Stimulated activated CD4-positive, alpha-beta T cell treated with anti-CD3 and anti-CD28 coated beads, Interleukin-4, amount 100 ng/mL, for 48 hours (primary cell): ENCODE measurements around the gene POLR3C.

Source experiments
- DNase-seq, 2 donors: peaks; one replicate each; pipeline ENCODE4 v3.0.0-alpha.2; 2020; ENCODE audit warnings: low read depth in 2 of 2

POLR3C gene

DNA sequence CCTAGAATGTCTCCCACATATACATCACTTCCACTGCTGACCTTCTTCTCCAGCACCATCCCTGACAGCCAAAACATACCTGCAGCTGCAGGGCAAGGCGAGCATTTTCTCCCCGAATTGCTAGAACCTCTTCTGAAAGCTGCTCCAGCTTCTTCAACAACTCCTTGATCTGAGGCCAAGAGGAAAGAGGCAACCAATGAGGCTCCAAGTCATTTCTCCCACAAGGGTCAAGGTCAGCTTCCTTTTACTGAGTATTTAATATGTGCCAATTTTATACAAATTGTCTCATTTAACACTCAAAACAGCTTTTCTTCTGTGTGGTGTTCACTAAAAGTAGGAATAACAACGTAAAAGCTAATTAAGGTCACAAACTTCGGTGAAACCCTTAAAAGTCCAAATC lies 44.2 kb downstream of the POLR3C start:
- no peak for DNase-seq

DNA sequence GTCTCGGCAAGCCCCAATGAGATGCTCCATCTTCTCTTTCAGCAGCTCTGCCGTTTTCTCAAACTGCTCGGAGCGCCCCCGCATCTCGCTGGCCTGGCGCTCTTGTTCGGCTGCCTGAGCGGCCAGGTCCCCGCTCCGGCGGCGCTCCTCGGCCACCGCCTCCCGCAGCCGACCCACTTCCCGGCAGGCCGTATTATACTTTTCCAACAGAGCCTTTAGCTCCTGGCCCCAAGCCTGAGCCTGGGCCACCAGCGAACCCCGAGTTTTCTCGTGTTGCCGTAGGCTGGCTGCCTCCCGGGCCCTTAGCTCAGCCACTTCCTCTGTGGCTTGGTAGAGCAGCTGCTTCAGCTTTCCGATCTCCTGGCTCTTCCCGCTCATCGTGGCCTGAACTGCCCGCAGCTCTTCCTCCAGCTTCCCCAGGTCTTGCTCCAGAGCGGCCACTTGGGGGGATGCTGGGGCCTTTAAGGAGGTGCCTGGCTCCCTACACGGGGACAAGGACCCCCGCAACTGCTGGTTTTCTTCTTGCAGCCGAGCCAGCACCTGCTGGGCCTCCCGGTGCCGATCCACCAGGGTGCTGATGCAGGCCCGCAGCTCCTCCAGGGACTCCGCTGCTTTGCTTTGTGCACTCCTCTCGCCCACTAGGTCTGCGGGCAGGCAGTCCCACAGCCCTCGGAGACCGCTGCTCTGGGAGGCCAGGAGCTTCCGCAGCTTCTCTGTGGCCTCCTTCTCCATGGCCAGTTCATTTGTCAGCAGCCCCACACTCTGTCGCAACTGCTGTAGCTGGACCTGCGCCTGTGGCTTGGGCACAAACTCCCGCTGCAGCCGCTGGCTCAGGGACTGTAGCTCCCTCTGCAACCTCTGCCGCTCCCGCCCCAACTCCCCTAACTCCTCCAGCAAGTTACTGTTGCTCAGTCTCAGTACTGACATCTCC lies 48.3 kb downstream of the POLR3C start:
- peak; percentile 22 to 28 for DNase-seq

DNA sequence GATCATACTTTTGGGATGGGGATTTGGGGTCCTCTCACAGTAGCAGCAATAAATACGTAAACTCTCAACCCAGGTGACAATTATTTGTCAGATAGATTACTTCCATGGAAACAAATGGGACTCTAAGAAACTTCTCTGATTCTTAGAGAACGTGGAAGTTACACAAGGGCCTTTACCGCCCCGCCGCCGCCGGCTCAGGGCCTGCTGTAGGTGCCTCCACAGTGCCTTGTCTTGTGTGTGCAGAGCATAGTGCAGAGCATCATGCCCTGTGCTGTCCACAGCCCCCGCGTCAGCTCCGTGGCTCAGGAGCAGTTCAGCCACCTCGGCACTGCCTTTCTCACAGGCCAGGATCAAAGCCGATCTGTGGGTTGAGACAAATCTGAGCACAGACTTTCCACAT lies 50.6 kb downstream of the POLR3C start:
- DNase-seq, result no peak

DNA sequence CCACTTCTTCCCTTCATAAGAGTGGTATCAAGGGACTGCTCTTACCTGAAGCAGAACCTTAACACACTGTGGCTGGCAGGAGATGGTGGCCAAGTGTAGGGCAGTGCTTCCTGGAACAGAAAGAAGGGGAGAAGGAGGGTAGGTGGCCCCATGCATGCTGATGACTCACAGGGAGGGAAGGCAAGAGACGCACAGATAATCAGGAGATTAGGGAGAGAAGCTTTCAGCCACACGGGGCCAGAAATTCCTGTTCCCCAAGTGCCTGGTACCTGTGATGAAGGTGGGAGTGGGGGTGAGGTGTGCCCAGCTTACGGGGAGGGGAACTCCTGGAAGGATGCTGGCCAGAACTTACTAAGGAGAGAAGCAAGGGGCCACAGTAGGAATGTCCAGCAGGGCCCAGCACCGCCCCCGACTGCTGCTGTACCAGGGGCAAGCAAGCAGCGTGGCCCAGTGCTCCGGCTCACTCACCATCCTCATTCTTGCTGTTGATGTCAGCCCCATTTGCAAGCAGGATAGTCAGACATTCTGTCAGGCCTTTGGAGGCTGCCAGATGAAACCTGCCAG lies 54.0 kb downstream of the POLR3C start:
- no peak for DNase-seq

DNA sequence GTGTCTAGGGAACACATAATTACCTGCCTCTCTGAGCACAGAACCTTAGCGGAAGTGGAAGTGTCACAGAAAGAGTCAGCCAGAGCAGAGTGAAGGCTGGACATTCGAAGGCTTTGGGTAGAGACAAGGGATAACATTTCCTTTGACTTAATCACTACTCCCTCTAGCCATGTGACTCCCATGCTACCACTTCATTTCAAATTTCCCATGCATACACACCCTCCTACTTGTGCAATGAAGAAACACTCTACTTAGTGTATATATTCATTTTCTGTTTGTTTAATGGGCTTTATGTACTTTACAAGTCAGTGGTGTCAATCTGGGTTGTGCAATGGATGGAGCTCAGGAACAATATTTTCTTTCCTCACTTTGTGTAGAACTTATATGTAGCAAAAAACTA lies 54.7 kb downstream of the POLR3C start:
- no peak for DNase-seq

DNA sequence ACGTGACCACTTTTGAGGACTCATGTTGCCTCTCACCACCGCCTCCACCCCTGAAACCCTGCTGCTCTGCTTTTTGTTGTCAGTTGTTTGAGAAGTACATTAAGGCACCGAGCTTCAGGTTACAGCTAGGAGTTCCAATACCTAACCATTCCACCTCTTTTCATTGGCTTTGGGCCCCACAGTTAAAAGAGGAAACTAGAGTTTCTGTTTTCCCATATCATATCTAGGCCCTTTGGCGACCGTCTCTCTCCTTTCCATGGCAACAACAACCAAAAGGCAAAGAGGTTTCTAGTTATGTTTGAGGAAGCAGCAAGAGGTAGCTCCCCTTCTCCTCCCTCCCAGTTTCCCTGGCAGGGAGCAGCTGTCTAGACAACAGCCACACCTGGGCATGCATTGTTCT lies 55.8 kb downstream of the POLR3C start:
- DNase-seq, result no peak

DNA sequence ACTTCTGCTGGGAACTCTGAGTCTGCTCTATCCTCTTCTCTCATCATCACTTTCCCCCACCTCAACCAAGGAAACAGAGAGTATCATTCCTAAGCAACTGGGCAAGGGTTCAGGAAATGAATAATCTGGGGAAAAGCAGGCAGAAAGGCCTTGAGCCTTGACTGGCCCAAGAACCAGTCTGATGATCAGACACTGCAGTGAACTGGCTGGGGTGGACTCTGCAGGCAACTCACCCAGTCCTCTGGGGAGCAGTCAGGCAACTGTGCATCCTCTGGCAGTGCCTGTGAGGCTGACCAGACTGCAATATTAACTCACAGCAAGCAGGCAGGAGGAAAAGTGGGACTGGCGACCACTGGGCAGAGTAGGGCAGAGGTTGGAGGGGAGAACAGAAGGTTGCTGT lies 60.7 kb downstream of the POLR3C start:
- no peak for DNase-seq

DNA sequence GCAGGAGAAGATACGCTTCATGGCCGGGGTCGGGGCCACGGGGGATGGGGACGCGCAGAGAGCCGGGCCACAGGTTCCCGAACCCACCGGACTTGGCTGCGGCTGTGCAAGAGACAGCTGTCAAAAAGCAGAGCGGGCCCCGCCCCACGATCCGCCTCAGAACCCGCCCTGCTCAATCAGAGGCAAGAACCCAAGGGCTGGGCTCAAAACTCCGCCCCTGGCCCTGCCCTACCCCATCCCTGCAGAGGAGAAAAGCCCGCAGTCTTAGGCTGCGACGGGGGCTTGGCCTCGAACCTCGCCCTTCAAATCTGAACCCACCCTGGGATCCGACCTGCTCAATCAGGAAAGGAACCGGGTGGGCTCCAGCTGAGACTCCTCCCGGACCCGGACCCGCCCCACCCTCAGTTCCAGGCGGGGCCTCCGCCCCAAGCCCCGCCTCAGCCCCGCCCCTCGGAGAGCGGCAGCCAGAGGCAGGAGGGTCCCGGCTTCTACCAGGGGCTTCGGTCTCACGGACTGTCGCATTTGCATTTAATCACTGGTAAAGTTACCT lies 61.8 kb downstream of the POLR3C start, which contains the start of gene ANKRD35:
Gene ANKRD35, minus strand, starts transcription at position 129 of the 550 bp plus-strand sequence. Its CDS starts 108 bp downstream, at position 21.
- DNase-seq, result peak; percentile 84 to 87

DNA sequence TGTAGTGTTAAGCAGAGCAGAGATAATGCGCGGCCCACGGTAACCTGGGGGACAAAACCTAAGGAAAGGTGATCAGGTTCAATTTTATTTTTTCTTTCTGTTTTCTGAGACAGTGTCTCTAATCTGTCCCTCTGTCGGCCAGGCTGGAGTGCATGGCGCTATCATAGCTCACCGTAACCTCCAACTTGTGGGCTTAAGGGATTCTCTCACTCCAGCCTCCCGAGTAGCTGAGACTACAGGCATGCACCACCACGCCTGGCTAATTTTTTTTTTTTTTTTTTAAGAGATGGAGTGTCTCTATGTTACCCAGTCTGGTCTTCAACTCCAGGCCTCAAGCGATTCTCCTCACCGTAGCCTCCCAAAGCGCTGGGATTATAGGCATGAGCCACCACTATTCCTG lies 62.4 kb downstream of the POLR3C start:
- DNase-seq, result no peak

DNA sequence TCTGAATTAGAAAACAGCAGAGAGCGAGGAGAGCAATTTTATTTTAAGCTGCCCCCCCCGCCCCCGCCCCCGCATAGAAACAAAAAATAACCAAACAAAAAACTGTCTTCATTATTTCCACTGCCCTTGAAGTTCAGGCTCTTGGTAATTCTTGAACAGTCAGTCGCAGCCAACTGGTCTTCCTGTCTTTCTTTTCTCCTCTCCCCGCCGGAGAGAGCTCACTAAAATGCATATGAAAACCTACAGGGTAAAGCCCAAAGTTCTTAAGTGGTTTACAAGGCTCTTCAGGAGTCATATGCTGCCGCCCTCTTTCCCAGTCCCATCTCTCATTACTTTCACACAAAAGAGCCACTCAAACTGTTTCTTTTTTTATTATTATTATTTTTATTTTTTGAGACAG lies 62.8 kb downstream of the POLR3C start:
- no peak for DNase-seq

DNA sequence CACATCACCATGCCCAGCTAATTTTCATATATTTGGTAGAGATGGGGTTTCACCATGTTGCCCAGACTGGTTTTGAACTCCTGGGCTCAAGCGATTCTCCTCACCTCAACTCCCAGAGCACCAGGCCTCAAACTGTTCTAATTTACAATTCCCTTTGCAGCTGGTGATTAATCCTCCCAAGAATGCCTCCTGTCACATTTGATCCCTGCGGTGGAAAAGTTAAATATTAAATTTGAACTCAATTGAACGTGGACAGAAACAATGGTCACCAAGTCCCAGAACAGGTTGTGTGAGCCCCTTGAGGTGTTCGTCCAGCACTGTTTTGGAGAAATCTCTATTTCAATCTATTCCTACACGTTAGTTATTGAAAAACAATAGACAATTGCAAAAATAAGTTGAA lies 63.6 kb downstream of the POLR3C start:
- no peak for DNase-seq

DNA sequence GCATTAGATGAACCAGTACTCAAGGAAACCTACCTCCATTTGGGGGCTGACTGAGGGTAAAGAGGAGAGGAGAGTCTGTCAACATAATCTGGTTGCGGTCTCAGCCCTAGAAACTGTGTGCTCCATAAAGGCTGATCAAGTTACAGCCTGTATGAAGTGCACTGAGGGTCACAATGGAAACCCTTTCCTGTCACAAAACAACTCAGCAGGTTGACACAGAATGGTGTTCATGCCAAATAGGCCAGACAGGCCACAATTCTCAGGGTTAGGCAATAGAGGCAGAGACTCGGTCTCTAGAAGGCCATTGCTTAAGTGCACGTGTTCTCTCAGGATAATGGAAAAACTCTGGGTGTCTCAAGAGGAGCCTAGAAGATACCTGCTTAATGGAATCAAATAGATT lies 65.7 kb downstream of the POLR3C start:
- no peak for DNase-seq

DNA sequence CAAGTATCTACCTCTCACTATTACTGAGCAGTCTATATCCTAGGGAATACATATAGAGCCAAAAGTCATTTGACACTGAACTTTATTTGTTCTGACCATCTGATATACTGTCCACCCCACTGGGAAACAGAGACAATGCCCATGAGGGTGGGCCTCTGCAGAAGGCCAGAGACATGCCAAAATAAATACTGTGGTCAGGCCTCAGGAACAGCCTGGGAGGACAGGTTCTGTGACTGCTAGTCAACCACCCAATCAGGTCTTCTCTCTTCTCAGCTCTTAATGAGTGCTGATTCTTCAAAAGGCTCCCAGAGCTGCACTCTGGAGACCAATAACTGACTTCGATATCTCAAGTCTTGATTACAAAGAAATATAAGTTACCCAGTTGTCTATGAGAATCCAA lies 67.1 kb downstream of the POLR3C start:
- no peak for DNase-seq

DNA sequence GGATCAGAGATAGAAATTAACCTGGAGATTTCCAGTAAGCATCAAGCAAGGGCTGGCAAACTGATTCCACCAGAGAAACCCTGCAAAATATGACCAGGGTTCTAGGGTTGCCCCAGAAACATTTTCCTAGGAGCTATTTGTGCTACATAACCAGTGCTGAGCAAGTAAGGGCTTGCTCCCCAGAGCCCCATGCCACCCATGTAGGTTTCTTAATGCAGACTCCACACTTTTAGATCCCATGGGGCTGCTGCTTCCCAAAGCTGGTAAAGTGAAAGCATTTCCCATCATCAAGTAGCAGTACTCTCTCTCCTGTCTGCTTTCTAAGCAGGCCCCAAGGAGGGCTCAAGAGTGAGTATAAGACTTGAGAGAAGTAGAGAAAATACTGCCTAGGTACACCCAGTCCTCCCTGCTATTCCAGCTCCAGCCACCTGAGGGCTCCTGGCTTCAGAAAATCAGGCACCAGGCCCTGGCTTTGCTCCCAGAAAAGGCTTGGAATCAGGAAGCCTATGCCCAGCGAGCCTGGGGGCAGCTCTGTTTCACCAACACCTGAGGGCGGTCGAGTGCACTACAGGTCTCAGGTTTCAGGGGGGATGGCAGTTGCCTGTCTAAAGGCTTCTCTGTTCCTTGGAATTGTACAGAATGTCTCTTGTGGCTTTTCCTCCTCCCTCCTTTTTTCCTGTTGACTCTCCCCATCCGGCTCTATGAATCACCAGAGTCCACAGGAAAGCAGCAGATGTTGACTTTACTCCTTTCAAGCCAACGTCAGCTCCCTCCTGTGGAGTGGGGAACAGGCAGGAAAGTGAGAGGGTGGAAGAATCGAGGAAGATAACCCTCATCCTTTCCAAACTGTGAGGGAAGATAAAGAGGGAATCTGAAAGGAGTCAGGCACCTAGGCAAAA lies 67.8 kb downstream of the POLR3C start:
- DNase-seq, result peak; percentile 40 to 41

DNA sequence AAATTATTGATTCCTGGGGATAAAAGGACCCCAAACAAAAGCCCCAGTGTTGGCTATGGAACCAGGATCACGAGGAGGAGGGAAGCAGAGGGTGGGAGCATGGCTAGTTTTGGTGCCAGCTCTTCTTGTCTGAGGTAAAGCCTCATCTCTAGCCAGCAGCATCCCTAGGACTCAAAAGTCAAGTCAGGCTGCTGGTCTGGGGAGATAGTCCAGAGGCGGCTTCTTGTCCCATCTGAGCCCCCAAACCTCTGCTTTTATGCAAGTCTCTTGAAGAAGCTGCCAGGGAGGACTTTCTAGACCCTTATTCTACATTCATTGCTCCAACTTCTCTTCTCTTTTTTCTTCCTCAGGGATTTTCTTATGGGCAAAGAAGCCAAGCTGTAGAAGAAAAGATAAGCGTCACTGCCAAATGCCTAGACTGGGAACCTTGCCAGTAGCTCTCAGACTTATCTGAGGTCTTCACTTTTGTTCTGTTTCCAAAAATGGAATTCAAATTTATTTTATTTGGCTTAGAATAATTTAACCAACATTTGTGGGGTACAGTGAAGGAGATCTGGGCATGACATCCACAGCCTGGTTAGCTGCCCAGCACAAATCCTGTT lies 68.6 kb downstream of the POLR3C start:
- DNase-seq, result no peak

DNA sequence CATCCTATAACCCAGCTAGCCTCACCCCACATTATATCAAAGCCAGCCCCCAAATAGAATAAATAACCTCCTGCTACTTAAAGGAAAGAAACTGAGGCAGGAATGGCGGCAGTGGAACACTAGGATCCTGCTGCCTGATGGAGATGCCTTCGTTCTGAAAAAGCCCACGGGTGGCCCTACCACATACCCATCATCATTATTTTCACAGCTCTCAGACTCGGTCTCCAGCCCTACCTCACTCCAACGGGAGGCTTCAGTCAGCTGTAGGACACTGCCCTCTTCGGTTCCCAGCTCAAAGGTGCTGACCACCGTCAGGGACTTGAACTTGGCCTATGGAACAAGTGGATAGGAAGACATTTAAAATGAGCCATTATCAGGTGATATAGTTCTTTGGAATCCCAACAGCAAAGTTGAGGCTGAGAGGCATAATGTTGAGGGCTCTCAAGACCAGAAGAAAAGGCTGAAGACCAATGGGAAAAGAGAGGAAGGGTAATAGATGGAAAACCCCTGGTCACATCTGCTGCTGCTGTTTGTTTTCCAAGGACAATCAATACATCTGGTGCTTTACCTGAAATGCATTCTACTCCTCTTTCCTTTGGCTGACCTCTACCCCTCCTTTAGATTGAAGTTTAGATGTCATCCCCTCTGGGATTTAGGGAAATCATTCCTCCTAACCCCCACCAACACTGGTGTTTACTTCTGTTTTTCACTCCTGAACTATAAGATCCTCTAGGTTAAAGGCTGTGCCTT lies 69.5 kb downstream of the POLR3C start:
- no peak for DNase-seq
